A673 (cell line): Measurements from ENCODE around the gene MAPK8IP3.

Experiments used
- EZH2 ChIP-seq: fragments of 200-600 bp; sonication (generic); IDR thresholded peaks from 2 replicates; pipeline ENCODE4 v1.6.1; 2017; ENCODE audit warnings: borderline replicate concordance, low read depth, mild to moderate bottlenecking, mixed read lengths, antibody characterized with exemption, low read length; ENCODE audit not compliant: poor library complexity, severe bottlenecking
- TF ChIP-seq, protein P1 (sequence below): fragments of 300-800, 200-600 bp; sonication (generic); conservative IDR thresholded peaks from 2 replicates; pipeline ENCODE4 v1.5.1; 2017; ENCODE audit warnings: low read depth, mild to moderate bottlenecking, antibody characterized with exemption, low read length, moderate library complexity, mixed read lengths

DNA sequence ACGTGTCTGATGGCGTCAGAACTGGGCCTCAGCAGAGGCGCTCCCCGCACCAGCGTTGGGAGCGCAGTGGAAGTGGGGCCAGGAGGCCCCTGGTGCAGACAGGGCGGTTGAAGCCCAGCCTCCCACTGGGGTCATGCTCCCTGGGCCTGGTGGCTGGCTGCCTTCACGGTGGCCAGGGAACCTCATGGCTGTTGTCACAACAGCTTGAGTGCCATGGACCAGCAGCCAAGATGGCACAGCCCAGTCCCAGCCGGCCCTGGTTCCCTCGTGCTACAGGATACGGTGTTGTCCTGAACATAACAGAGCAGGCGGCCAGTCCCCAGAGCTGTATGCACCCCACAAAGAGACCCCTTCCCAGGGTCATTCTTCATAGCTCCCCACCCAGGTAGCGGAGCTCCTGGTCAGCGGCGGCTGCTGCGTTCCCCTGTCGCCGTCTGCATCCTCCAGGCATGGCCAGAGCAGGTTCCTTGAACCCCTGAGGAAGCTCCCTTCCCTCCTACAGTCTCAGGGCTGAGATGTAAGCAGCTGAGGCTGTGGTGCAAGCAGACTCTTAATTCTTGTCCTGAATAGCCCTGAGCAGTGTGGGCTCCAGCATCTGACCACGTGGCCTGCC is 35.7 kb downstream of the MAPK8IP3 start:
- TF ChIP-seq, protein P1, sequence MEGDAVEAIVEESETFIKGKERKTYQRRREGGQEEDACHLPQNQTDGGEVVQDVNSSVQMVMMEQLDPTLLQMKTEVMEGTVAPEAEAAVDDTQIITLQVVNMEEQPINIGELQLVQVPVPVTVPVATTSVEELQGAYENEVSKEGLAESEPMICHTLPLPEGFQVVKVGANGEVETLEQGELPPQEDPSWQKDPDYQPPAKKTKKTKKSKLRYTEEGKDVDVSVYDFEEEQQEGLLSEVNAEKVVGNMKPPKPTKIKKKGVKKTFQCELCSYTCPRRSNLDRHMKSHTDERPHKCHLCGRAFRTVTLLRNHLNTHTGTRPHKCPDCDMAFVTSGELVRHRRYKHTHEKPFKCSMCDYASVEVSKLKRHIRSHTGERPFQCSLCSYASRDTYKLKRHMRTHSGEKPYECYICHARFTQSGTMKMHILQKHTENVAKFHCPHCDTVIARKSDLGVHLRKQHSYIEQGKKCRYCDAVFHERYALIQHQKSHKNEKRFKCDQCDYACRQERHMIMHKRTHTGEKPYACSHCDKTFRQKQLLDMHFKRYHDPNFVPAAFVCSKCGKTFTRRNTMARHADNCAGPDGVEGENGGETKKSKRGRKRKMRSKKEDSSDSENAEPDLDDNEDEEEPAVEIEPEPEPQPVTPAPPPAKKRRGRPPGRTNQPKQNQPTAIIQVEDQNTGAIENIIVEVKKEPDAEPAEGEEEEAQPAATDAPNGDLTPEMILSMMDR: no peak
- TF ChIP-seq EZH2: no peak
